GM23248 (cell line): ENCODE results near the gene DENND5A. TPM values are rescaled to one million over a fixed set of nuclear protein-coding genes. Genes with fewer than 3 reads are reported as not detected.
"Not testable (repeated sequence)": the region's sequence is repeated elsewhere in the genome, so short reads cannot be mapped to it uniquely, and the experiment has no call there.

Source experiments
- DNase-seq: peaks from one replicate; pipeline ENCODE4 v3.0.0-alpha.2; 2015
- H2AFZ ChIP-seq: fragments of 200-600 bp; sonication (generic); 2 replicates; pipeline ENCODE4 v1.6.1; 2016; ENCODE audit warnings: antibody characterized with exemption
- H3F3A ChIP-seq: fragments of 200-600 bp; sonication (generic); 2 replicates; pipeline ENCODE4 v1.6.1; 2016; ENCODE audit warnings: mild to moderate bottlenecking, antibody characterized with exemption, mixed run types; ENCODE audit not compliant: insufficient read depth
- H3K27ac ChIP-seq: fragments of 200-600 bp; sonication (generic); 2 replicates; pipeline ENCODE4 v1.5.1; 2016; ENCODE audit warnings: mild to moderate bottlenecking
- H3K27me3 ChIP-seq: fragments of 200-600 bp; sonication (generic); replicated peaks from 2 replicates; pipeline ENCODE4 v1.6.1; 2016; ENCODE audit warnings: mild to moderate bottlenecking; ENCODE audit not compliant: insufficient read depth
- H3K36me3 ChIP-seq: fragments of 200-600 bp; sonication (generic); 2 replicates; pipeline ENCODE4 v1.6.1; 2016; ENCODE audit warnings: low read depth, mild to moderate bottlenecking
- H3K4me1 ChIP-seq: fragments of 200-600 bp; sonication (generic); 2 replicates; pipeline ENCODE4 v1.6.1; 2016; ENCODE audit warnings: mild to moderate bottlenecking; ENCODE audit not compliant: insufficient read depth
- H3K4me2 ChIP-seq: fragments of 200-600 bp; sonication (generic); one replicate; pipeline ENCODE4 v1.6.1; 2016; ENCODE audit warnings: mild to moderate bottlenecking; ENCODE audit not compliant: unreplicated experiment
- H3K4me3 ChIP-seq: fragments of 200-600 bp; sonication (generic); 2 replicates; pipeline ENCODE4 v1.5.1; 2016; ENCODE audit warnings: mild to moderate bottlenecking
- H3K79me2 ChIP-seq: fragments of 200-600 bp; sonication (generic); 2 replicates; pipeline ENCODE4 v1.6.1; 2016; ENCODE audit warnings: mild to moderate bottlenecking; ENCODE audit not compliant: insufficient read depth
- H3K9ac ChIP-seq: fragments of 200-600 bp; sonication (generic); 2 replicates; pipeline ENCODE4 v1.6.1; 2016; ENCODE audit warnings: mild to moderate bottlenecking
- H3K9me2 ChIP-seq: fragments of 200-600 bp; sonication (generic); 2 replicates; pipeline ENCODE4 v1.6.1; 2016; ENCODE audit warnings: mixed run types, mild to moderate bottlenecking, moderate library complexity; ENCODE audit not compliant: insufficient read depth
- H3K9me3 ChIP-seq: fragments of 200-600 bp; sonication (generic); one replicate; pipeline ENCODE4 v1.6.1; 2017; ENCODE audit warnings: low read depth
- H4K20me1 ChIP-seq: fragments of 200-600 bp; sonication (generic); 2 replicates; pipeline ENCODE4 v1.6.0; 2016; ENCODE audit not compliant: insufficient read depth
- EZH2 ChIP-seq: fragments of 200-600 bp; sonication (generic); IDR thresholded peaks from 2 replicates; pipeline ENCODE4 v1.6.1; 2018; ENCODE audit warnings: antibody characterized with exemption, mild to moderate bottlenecking; ENCODE audit not compliant: insufficient read depth, poor library complexity, severe bottlenecking
- EZH2phosphoT487 ChIP-seq: fragments of 200-600 bp; sonication (generic); IDR thresholded peaks from 2 replicates; pipeline ENCODE4 v1.6.1; 2018; ENCODE audit warnings: antibody characterized with exemption, moderate library complexity, mild to moderate bottlenecking, low read depth; ENCODE audit not compliant: insufficient read depth
- WGBS, 2 experiments: methylation state at CpG; one replicate each; pipeline ENCODE4 v1.1.6; 2015 to 2017; ENCODE audit warnings: low lambda C conversion rate in 2 of 2, low coverage in 1 of 2; ENCODE audit errors: missing lambda C conversion rate in 2 of 2; 5-methylcytosine and 5-hydroxymethylcytosine counted together
- in situ Hi-C: fragments of 300-500 bp; cut with MboI; formaldehyde crosslinking; loops from 2 replicates; pipeline ENCODE4 v1.15.0; 2020
- polyA plus RNA-seq: library from polyadenylated mRNA; unstranded; fragments of >200 nt; fragmentation: Nextera tagmentation; extraction: Ambion mirVana; gene quantifications from 2 replicates; pipeline ENCODE4 v1.2.1, GENCODE V29; 2016
- total RNA-seq: library from RNA; depleted of rRNA; stranded (reverse); fragments of >200 nt; shearing (Covaris generic); gene quantifications from 2 replicates; pipeline ENCODE4 v1.2.3, GENCODE V29; 2014

DENND5A gene
- total and polyA plus RNA-seq, 2 experiments from 2014 or later: 28.4 to 127 TPM

- Histone ChIP-seq H3K4me1 (peaks cover 41% of the 10 kb centered on the region), H3K9me2 (no peaks in the 10 kb centered on the region), H3K9me3 (no peaks in the 10 kb centered on the region), H3K4me3 (no peak overlapping the region), H3K36me3 (peaks cover 44% of the 10 kb centered on the region), H4K20me1 (no peaks in the 10 kb centered on the region), H3K27ac (no peak overlapping the region), H3K4me2 (no peak overlapping the region), H3F3A (peaks cover 57% of the 10 kb centered on the region), H3K9ac (no peak overlapping the region), H3K27me3 (no peaks in the 10 kb centered on the region), H3K79me2 (peaks cover 66% of the 10 kb centered on the region), H2AFZ (no peak overlapping the region)
- TF ChIP-seq EZH2phosphoT487 (no peak), EZH2 (no peak)
- in situ Hi-C loops: no loop called here
- WGBS, 2 experiments: 96 to 99% methylated on average over 5 of the region's 5 CpGs
- DNase-seq: peak; percentile 10
Measured at GRCh38 chr11:9172389-9172788, 92.8 kb downstream of the DENND5A start.

GRCh38 chr11:9170450-9170849 lies 94.7 kb downstream of the DENND5A start:
- in situ Hi-C loops: no loop called here
- 41 to 48% methylated on average over 2 of the region's 2 CpGs for WGBS, 2 experiments
- Histone ChIP-seq H3K9me2 (no peaks in the 10 kb centered on the region), H3K4me2 (no peak overlapping the region), H3F3A (peaks cover 38% of the 10 kb centered on the region), H3K4me1 (peaks cover 26% of the 10 kb centered on the region), H3K27me3 (no peaks in the 10 kb centered on the region), H3K9ac (no peak overlapping the region), H3K36me3 (peaks cover 57% of the 10 kb centered on the region), H3K4me3 (no peak overlapping the region), H4K20me1 (no peaks in the 10 kb centered on the region), H2AFZ (no peak overlapping the region), H3K27ac (peak overlapping the region; percentile 34), H3K79me2 (peaks cover 76% of the 10 kb centered on the region), H3K9me3 (no peaks in the 10 kb centered on the region)
- no peak for TF ChIP-seq EZH2phosphoT487
- TF ChIP-seq EZH2: no peak
- peak; percentile 81 for DNase-seq

- Histone ChIP-seq H3K4me1 (peaks cover 19% of the 10 kb centered on the region), H4K20me1 (no peaks in the 10 kb centered on the region), H3K27ac (peak overlapping the region; percentile 34), H3F3A (peaks cover 30% of the 10 kb centered on the region), H3K4me2 (no peak overlapping the region), H3K9me2 (no peaks in the 10 kb centered on the region), H3K9ac (no peak overlapping the region), H3K79me2 (peaks cover 74% of the 10 kb centered on the region), H3K4me3 (no peak overlapping the region), H3K27me3 (no peaks in the 10 kb centered on the region), H2AFZ (no peak overlapping the region), H3K36me3 (peaks cover 60% of the 10 kb centered on the region), H3K9me3 (no peaks in the 10 kb centered on the region)
- in situ Hi-C loops: no loop called here
- peak; percentile 15 for DNase-seq
- TF ChIP-seq EZH2: no peak
- TF ChIP-seq EZH2phosphoT487: no peak
- WGBS, 2 experiments: 48 to 50% methylated on average over 7 of the region's 7 CpGs
Measured at GRCh38 chr11:9169595-9170295, 95.4 kb downstream of the DENND5A start.

- Histone ChIP-seq H3K4me1 (peaks cover 34% of the 10 kb centered on the region), H3K36me3 (peaks cover 35% of the 10 kb centered on the region), H3F3A (peaks cover 44% of the 10 kb centered on the region), H3K79me2 (peaks cover 16% of the 10 kb centered on the region)
- H3K4me2 ChIP-seq, DNase-seq, in situ Hi-C loops, H3K9me2 ChIP-seq, H3K27ac ChIP-seq, H3K27me3 ChIP-seq, H3K9me3 ChIP-seq, H3K9ac ChIP-seq, H3K4me3 ChIP-seq, H4K20me1 ChIP-seq, H2AFZ ChIP-seq: not testable (repeated sequence)
- WGBS, 2 experiments: 95 to 100% methylated on average over 5 to 6 of the region's 6 CpGs
Measured at GRCh38 chr11:9161991-9162390, 103.2 kb downstream of the DENND5A start.

- H2AFZ ChIP-seq: no peak overlapping the region
- no peaks in the 10 kb centered on the region for H4K20me1 ChIP-seq
- H3K4me1 ChIP-seq: peaks cover 34% of the 10 kb centered on the region
- H3K36me3 ChIP-seq: peaks cover 19% of the 10 kb centered on the region; the same call in 1 of the 2 replicates
- peak overlapping the region; percentile 18 for H3K4me2 ChIP-seq
- H3K9me2 ChIP-seq: no peaks in the 10 kb centered on the region
- TF ChIP-seq EZH2 (no peak), EZH2phosphoT487 (no peak)
- DNase-seq: peak; percentile 69
- no peaks in the 10 kb centered on the region for H3K27me3 ChIP-seq
- no peaks in the 10 kb centered on the region for H3K9me3 ChIP-seq
- H3K79me2 ChIP-seq: peaks cover 12% of the 10 kb centered on the region; the same call in 1 of the 2 replicates
- H3K4me3 ChIP-seq: no peak overlapping the region
- peak overlapping the region; percentile 83 for H3K27ac ChIP-seq
- in situ Hi-C loops: no loop called here
- peaks cover 48% of the 10 kb centered on the region for H3F3A ChIP-seq
- peak overlapping the region; percentile 46; the same call in 1 of the 2 replicates for H3K9ac ChIP-seq
Measured at GRCh38 chr11:9160166-9160565, 105.0 kb downstream of the DENND5A start.
